Measurements from ENCODE around the gene C22orf39.

Gene C22orf39

DNA sequence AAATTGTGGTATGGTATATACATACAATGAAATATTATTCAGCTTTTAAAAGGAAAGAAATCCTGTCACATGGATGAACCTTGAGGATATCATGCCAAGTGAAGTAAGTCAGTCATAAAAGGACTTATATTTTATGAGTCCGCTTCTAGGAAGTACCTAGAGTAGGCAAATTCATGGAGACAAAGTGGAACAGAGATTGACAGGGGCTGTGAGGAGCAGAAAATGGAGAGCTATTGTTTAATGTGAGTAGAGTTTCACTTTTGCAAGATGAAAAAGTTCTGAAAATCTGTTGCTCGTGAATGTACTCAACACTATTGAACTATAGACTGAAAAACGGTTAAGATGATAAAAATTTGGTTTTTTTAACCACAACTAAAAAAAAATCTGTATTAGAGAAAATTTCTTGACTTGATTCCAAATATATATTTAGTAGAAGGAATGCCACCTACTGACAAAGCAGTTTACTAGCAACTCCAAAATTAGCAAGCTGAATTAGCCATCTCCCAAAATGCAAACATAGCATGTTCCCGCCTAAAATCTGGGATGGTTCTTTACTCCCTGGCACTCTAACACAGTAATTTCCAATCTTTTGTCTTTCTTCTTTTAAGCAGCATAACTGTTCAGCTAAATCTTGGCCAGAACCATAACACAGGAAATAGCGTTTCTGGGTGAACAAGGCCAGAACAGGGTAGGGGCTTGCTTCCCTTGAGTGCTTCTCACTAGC, 30.0 kb upstream of the C22orf39 start:
- DNase-seq (ENCODE audit: low spot score): peak; percentile 5

GRCh38 chr22:19476023-19476422, 28.5 kb upstream of the C22orf39 start:
- DNase-seq (ENCODE audit: low spot score): no peak

DNA sequence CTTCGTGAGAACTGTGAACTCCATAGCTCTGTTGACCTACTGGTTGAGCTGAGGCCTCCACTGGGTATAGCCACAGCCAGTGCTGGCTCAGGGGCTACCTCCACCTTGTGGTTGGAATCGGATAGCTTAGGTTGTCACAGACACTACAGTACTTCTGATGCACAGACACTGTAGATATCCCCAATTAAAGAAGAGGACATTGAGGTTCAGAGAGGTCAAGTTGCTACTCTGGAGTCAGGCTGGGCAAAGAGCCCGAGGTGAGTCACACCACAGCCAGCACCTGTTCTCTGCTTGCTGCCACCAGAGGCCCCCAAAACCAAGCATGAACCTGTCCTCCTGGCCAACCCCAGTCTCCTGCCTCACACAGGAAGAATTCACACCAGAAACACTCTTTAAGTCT, 26.1 kb upstream of the C22orf39 start:
- DNase-seq (ENCODE audit: low spot score): no peak

DNA sequence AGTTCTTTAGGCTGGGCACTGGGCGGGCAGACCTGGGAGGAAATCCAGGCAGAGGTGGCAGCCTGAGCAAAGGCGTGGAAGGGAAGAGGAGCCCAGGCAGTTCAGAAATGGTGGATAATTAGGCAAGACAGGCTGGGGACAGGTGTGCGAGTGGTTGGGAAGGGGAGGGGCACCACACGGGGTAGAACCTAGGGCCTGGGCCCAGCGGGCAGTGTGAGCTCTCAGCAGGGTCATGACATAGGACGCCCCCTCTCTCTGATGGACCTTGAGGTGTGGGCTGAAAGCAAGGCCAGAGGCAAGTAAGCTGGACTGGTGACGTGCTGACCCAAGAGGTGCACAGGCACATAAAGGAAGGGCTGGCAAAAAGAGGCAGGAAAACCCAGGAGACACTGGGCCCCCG, 24.7 kb upstream of the C22orf39 start:
- no peak for DNase-seq (ENCODE audit: low spot score)

DNA sequence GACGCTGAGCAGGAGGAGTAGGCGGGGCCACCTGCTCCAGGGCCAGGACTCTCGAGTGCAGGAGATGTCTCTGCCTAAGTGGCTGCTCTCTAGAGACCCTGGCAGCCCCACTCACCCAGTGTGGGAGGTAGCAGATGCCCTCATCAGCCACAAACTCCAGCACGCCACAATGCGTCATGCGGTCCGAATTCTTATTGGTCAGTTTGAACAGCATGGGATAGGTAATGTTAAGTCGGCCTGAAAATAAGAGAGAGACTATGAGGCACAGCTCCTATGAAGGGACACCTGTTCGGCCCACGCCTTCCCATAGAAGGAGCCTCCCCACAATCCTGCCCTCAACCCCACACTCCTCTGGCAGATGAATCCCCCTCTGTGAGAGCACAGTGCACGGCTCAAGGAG, 24.1 kb upstream of the C22orf39 start:
- DNase-seq (ENCODE audit: low spot score): no peak

- no peak for DNase-seq (ENCODE audit: low spot score)
Observed at GRCh38 chr22:19470010-19470409, 22.5 kb upstream of the C22orf39 start.

DNA sequence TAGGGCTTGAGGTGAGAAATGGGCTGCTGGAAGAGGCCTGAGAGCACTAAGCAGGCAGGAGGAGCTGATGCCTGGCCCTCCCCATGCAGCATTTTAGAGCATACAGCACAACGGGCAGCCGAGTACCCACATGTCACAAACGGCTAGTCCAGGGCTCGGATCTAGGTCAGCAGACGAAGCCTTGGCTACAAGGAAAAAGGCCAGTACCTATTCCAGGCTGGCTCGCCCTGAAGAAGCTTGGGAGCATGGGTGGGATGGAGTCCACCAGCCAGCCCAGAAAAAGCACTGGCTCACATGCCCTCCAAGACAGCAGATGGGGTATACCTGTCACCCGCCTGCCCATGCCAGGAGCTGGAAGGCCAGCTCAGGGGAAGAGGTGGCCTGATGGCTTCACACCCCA, 21.9 kb upstream of the C22orf39 start:
- DNase-seq (ENCODE audit: low spot score): no peak

DNA sequence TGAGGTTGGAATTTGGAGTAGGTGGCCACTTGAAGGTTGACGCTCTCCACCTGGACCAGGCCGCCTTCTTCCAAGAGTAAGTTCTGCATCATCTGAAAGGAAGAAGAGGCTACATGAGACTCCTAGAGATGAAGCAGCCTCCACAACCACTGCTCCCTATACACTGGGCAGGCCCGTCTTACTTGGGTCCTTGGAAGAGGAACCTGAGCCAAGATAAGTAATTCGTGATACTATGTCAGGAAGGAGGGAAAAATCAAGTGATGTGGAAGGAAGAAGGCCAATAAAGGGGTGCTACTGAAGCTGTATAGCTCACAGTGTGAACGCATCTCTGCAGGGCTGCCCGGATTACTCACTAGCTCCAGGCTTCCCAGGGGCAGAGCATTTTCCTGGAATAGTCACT, 20.4 kb upstream of the C22orf39 start:
- no peak for DNase-seq (ENCODE audit: low spot score)

DNA sequence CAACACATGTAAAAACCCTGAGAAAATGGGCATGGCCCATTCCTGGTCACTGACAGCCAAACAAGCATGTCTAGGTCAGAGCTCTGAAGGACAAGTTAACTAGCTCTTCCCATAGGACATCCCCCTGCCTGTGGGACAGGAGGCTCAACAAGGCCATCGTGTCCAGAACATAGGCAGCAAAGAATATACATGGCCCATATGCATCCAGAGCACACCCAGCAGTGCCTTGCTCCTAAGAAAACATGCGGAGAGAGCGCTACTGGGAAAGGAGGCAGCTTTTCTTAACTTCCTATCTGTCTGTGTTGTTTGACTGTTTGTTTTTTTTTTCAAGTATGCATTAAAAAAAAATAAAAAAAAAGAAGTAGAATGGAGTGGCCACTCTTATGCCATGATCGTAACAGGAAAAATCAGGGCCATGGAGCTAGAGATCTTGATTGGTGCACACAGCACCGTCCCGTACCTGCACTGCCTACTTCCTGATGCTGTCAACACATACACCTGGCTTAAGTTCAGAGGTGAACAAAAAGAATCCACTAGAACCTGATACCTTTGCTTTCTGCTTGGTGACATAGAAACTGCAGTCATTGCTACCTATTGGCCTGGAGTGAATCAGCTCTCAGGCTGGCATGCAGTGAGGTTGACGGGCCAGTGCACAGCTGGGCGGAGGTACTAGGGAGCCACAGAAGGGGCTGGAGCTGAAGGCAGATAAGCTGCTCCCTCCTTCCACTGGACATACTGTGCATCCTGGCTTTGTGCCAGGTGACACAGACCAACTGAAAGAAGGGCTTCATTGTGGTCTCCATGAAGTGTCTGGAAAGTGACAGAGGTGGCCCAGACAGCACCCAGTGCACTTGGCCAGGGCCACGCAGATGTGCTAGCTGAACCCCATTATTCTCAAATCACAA, 19.6 kb upstream of the C22orf39 start:
- no peak for DNase-seq (ENCODE audit: low spot score)

- no peak for DNase-seq (ENCODE audit: low spot score)
Observed at GRCh38 chr22:19466126-19466716, 18.7 kb upstream of the C22orf39 start.

DNA sequence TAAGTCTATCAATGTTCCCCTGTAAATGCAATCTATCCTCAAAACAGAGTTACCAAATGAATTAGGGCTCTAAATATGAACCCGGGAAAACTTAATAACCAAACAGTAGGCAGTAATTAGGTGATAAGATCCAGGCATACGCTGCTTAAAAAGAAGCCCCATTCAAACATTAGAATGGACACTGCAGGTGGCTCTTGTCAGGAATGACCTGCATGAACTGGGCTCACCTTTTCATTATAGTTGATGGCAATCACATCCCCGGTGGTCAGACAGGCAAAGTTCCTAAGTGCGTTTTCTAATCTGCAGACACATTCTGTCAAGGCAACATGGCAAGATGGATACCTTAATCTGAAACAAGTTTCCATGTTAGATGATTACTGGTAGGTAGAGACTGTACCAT, 17.5 kb upstream of the C22orf39 start:
- DNase-seq (ENCODE audit: low spot score): no peak

GRCh38 chr22:19464546-19464945, 17.0 kb upstream of the C22orf39 start:
- no peak for DNase-seq (ENCODE audit: low spot score)

DNA sequence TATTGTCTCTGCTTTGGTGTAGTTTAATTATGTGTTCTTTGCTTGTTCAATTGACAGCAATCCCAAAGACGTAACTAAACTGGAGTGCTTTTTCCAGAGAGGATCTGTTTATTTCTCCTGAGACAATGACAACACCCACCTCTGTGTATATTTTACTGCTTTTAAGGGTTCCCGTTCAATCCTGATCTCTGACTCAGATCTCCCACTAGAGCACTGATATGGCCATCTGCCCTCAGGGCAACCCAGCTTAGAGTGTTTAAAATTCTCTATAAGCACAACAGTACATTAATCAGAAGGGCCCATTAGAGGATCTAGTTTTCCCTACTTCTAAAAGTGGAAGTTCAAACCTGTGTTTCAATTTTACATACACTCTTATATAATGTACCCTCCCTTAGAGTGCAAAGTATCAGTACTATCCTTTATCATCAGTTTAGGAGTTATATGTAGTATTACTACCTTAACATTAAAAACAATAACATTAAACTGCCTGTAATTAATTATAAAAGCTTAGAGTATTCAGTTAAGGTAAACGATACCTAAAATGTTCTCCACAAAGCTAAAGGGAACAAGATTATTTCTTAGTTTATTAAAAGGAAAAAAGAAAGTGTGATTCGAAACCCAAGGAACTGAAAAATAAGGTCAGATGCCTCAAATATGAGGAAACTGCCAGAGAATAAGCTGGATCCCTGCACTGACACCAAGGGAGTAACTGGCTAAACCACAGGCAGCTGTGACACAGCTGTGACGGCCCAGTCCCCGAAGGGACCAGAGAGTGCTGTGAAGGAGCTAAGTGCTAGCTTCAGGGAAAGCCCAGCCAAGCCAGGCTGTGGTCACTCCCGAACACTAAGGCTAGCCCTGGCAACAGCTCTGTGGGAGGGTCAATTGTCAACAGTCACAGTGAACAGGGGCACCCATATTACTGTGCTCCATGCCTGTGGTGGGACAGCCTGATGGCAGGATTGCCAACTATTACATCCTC, 16.3 kb upstream of the C22orf39 start:
- DNase-seq (ENCODE audit: low spot score): no peak

- DNase-seq (ENCODE audit: low spot score): no peak
Observed at GRCh38 chr22:19463008-19463407, 15.5 kb upstream of the C22orf39 start.

DNA sequence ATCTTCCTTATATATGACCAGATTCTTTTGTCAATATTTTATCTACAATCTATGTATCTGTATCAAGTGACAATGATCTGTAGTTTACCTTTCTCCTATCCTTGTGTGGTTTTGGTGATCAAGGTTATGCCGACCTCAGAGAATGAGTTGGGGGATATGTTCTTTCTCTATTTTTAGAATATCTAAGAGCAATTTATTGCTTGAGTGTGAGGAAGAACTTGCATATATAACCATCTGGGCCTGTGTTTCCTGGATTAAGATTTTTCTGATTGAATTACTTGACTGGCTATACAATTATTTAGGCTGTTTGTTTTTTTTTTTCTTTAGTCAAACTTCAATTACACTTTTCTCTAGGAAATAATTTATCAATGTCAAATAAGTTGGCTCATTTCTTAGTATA, 14.0 kb upstream of the C22orf39 start:
- DNase-seq (ENCODE audit: low spot score): no peak

DNA sequence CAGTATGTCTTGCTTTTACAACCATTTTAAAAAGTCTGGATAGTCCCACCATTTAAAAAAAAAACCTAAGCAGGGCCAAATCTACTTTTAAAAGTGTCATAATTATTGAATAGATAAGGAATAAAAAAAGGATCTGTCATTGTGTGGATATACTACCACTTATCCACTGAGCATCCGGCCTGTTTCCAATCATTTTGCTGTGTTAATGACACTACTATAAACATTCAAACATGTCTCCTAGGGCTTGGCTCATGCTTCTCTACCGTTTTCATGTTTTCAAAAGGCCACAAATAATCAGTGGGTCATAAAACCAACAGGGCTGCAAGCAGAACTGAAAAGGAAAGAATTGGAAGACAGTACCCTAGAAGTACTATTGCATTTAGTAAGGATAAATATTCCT, 12.5 kb upstream of the C22orf39 start:
- no peak for DNase-seq (ENCODE audit: low spot score)

- no peak for DNase-seq (ENCODE audit: low spot score)
Observed at GRCh38 chr22:19457828-19458428, 10.4 kb upstream of the C22orf39 start.

- no peak for DNase-seq (ENCODE audit: low spot score)
Observed at GRCh38 chr22:19456541-19456940, 9.0 kb upstream of the C22orf39 start.

GRCh38 chr22:19455585-19456370, 8.3 kb upstream of the C22orf39 start:
- DNase-seq (ENCODE audit: low spot score): no peak

DNA sequence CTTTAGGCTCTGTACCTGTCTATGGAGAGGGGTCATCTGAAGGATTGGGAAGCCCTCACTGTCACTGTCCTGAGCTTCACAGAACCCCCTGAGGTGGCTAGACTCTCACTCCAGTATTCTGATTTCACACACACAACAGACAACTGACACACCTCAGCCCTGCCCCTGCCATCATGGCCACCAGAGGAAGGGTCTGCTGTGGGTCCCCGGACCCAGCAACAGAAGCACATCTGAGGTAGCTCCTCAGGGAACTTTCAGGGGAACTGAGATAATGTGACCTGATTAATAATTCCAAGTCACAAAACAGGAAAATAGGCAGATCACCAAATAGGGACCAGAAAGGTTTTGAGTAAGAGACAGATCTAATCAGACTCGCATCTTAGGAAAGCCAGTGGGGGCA, 7.5 kb upstream of the C22orf39 start:
- no peak for DNase-seq (ENCODE audit: low spot score)

- DNase-seq (ENCODE audit: low spot score): no peak
Observed at GRCh38 chr22:19454156-19454555, 6.6 kb upstream of the C22orf39 start.
